ENCODE measurements around the gene TNIP3.

- TF ChIP-seq REST (IDR thresholded peaks at IDR 0.05; ENCODE audit: insufficient read depth in 1 of 2, low read depth in 2 of 2, low read length in 2 of 2) (no peak), TAF1 (IDR thresholded peaks at IDR 0.05; ENCODE audit: borderline replicate concordance, insufficient read depth, low read length) (no peak)
These were observed 63.9 kb downstream of the TNIP3 start for GRCh38 chr4:121100093-121100775.

Measured in PFSK-1 (cell line).